ENCODE results near the gene NKAPD1. TPM values are rescaled to one million over a fixed set of nuclear protein-coding genes. Genes with fewer than 3 reads are reported as not detected.

NKAPD1 gene
- total RNA-seq, 1 donor, result 30.7 TPM

DNA sequence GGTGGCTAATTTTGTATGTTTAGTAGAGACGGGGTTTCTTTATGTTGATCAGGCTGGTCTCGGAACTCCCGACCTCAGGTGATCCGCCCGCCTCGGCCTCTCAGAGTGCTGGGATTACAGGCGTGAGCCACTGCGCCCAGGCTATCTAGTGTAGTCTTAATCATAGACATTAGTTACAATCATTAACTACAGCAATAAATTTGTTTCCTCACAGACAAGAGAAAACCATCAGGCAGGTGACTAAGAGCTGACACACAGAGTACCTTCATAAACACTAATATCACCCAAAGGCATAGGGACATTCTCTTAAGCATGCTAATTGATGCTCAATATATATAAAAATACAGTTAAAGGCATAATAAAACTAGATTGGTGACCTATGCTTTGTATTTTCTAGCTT, 32.0 kb downstream of the NKAPD1 start:
- H3K4me3 ChIP-seq (ENCODE audit: low read depth, low read length), result no peak overlapping the region
- TF ChIP-seq, protein P1, sequence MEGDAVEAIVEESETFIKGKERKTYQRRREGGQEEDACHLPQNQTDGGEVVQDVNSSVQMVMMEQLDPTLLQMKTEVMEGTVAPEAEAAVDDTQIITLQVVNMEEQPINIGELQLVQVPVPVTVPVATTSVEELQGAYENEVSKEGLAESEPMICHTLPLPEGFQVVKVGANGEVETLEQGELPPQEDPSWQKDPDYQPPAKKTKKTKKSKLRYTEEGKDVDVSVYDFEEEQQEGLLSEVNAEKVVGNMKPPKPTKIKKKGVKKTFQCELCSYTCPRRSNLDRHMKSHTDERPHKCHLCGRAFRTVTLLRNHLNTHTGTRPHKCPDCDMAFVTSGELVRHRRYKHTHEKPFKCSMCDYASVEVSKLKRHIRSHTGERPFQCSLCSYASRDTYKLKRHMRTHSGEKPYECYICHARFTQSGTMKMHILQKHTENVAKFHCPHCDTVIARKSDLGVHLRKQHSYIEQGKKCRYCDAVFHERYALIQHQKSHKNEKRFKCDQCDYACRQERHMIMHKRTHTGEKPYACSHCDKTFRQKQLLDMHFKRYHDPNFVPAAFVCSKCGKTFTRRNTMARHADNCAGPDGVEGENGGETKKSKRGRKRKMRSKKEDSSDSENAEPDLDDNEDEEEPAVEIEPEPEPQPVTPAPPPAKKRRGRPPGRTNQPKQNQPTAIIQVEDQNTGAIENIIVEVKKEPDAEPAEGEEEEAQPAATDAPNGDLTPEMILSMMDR (IDR thresholded peaks at IDR 0.05; ENCODE audit: insufficient read depth, low read depth, low read length), result no peak
- no peak for DNase-seq (ENCODE audit: low read depth)

GRCh38 chr11:112113539-112114457, 39.7 kb downstream of the NKAPD1 start:
- TF ChIP-seq, protein P1 (IDR thresholded peaks at IDR 0.05; ENCODE audit: insufficient read depth, low read depth, low read length), result peak; percentile 67
- no peak overlapping the region for H3K4me3 ChIP-seq (ENCODE audit: low read depth, low read length)
- DNase-seq (ENCODE audit: low read depth), result peak; percentile 71

DNA sequence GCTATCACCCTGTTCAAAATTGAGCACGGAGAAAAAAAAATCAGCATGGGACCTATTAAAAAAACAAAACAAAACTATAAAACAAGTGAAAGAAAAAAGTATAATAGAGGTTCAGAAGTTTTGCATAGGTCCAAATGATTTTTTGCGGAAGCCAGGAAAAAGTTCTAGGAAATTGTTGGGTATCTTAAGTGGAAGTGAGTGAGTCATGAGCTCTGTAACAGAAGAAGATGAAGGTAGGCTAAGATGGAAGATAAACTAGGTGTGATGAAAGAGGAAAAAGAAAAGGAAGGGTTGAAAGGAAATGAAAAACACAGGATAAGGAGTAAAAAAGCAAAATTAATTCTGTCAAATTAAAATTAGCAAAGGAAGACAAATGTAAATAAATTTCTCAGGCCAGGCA, 40.4 kb downstream of the NKAPD1 start:
- no peak overlapping the region for H3K4me3 ChIP-seq (ENCODE audit: low read depth, low read length)
- TF ChIP-seq, protein P1 (IDR thresholded peaks at IDR 0.05; ENCODE audit: insufficient read depth, low read depth, low read length), result no peak
- no peak for DNase-seq (ENCODE audit: low read depth)

DNA sequence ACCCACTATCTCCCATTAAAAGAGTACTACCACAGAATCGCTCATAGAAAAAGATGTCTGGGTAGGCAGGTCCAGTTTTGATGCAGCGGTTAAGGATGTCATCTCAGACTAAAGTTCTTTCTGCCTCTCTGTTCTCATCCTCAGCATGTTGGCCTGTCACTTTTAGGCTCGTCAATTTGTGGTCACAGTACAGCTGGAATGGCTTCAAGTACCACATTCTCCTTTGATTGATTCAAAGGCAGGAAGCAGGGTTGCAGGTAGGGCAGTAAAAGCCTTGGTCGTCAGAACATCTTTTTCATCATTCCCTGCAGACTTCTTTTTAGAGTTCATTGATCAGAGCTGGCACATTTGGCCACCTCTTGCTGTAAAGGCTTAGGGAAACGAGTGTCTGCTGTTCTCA, 41.3 kb downstream of the NKAPD1 start:
- TF ChIP-seq, protein P1 (IDR thresholded peaks at IDR 0.05; ENCODE audit: insufficient read depth, low read depth, low read length), result no peak
- no peak for DNase-seq (ENCODE audit: low read depth)
- H3K4me3 ChIP-seq (ENCODE audit: low read depth, low read length), result no peak overlapping the region

- H3K4me3 ChIP-seq (ENCODE audit: low read depth, low read length), result no peak overlapping the region
- TF ChIP-seq, protein P1 (IDR thresholded peaks at IDR 0.05; ENCODE audit: insufficient read depth, low read depth, low read length), result no peak
Measured at GRCh38 chr11:112118176-112118575, 44.1 kb downstream of the NKAPD1 start.

DNA sequence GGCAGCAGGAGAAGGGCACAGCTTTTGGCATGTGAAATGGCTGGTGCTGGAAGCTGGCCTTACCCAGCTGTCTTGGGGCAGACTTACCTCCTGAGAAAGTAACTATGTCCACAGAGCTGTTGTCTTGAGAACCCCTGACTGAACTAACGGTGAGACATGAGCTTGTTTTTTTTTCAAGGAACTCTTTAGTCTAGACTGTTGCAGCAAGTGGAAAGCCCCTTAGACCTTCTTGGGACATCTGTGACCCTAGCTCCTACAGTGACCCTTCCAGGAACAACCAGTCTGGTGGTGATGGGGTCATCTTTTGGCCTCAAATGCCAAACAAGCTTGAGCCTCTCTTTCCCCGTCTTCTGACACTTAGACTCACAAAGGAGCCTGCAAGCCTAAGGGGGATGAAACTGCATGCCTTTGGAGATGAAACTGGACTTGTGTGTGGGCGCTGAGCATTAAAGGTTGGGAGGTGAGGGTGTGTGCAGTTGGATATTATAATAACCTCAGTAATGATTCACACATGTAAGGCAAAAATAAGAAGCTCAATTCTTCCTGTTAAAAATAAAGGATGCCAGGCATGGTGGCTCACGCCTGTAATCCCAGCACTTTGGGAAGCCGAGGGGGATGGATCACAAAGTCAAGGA, 48.0 kb downstream of the NKAPD1 start:
- no peak overlapping the region for H3K4me3 ChIP-seq (ENCODE audit: low read depth, low read length)
- no peak for DNase-seq (ENCODE audit: low read depth)
- TF ChIP-seq, protein P1 (IDR thresholded peaks at IDR 0.05; ENCODE audit: insufficient read depth, low read depth, low read length), result no peak

More at GRCh38 chr11:112118176-112118575, 44.1 kb downstream of the NKAPD1 start:
- DNase-seq (ENCODE audit: low read depth), result no peak

Measured in fibroblast of villous mesenchyme (primary cell).